Measurements from ENCODE around the gene NRK.
"Not testable (repeated sequence)": the region's sequence is repeated elsewhere in the genome, so short reads cannot be mapped to it uniquely, and the experiment has no call there.

Gene NRK

GRCh38 chrX:105882581-105883275 lies 60.4 kb downstream of the NRK start:
- DNase-seq (ENCODE audit: low read depth in 2 of 2): no peak

- no peak for DNase-seq (ENCODE audit: low read depth in 2 of 2)
Observed at GRCh38 chrX:105894721-105895120, 72.4 kb downstream of the NRK start.

- DNase-seq (ENCODE audit: low read depth in 2 of 2): no peak
Observed at GRCh38 chrX:105909576-105909975, 87.2 kb downstream of the NRK start.

- no peak for DNase-seq (ENCODE audit: low read depth in 2 of 2)
Observed at GRCh38 chrX:105910563-105911105, 88.3 kb downstream of the NRK start.

GRCh38 chrX:105945266-105945665 lies 122.9 kb downstream of the NRK start:
- DNase-seq (ENCODE audit: low read depth in 2 of 2): no peak

- no peak for DNase-seq (ENCODE audit: low read depth in 2 of 2)
Observed at GRCh38 chrX:105969487-105969886, 147.1 kb downstream of the NRK start.

- no peak for DNase-seq (ENCODE audit: low read depth in 2 of 2)
Observed at GRCh38 chrX:105972690-105973386, 150.5 kb downstream of the NRK start.

GRCh38 chrX:105973387-105973739 lies 151.0 kb downstream of the NRK start:
- DNase-seq (ENCODE audit: low read depth in 2 of 2): no peak

- no peak for DNase-seq (ENCODE audit: low read depth in 2 of 2)
Observed at GRCh38 chrX:105975382-105975781, 153.0 kb downstream of the NRK start.

GRCh38 chrX:105981772-105982485 lies 159.6 kb downstream of the NRK start:
- no peak for DNase-seq (ENCODE audit: low read depth in 2 of 2)

GRCh38 chrX:105988487-105988886 lies 166.1 kb downstream of the NRK start:
- DNase-seq (ENCODE audit: low read depth in 2 of 2): not testable (repeated sequence)

- DNase-seq (ENCODE audit: low read depth in 2 of 2): no peak
Observed at GRCh38 chrX:105999294-105999693, 177.0 kb downstream of the NRK start.

- DNase-seq (ENCODE audit: low read depth in 2 of 2): no peak
Observed at GRCh38 chrX:106000203-106000602, 177.9 kb downstream of the NRK start.

GRCh38 chrX:106000609-106001008 lies 178.3 kb downstream of the NRK start:
- not testable (repeated sequence) for DNase-seq (ENCODE audit: low read depth in 2 of 2)

- no peak for DNase-seq (ENCODE audit: low read depth in 2 of 2)
Observed at GRCh38 chrX:106005684-106006083, 183.3 kb downstream of the NRK start.

- DNase-seq (ENCODE audit: low read depth in 2 of 2): no peak
Observed at GRCh38 chrX:106007815-106008214, 185.5 kb downstream of the NRK start.

Measured in stimulated activated CD8-positive, alpha-beta memory T cell treated with anti-CD3 and anti-CD28 coated beads, Interleukin-15, amount 100 ng/mL, for 48 hours (primary cell).